GM06990 (cell line): ENCODE data around the gene TTR.

Source experiments
- DNase-seq: peaks from one replicate; pipeline ENCODE4 v3.0.0-alpha.2; 2011; ENCODE audit not compliant: insufficient read length; ENCODE audit errors: extremely low read depth
- H3K27me3 ChIP-seq: replicated peaks from 2 replicates; pipeline ENCODE4 v1.6.0; 2011; ENCODE audit warnings: low read length; ENCODE audit not compliant: control insufficient read depth, insufficient read depth
- H3K36me3 ChIP-seq: 2 replicates; pipeline ENCODE4 v1.5.1; 2011; ENCODE audit warnings: low read length; ENCODE audit not compliant: control insufficient read depth, insufficient read depth
- H3K4me3 ChIP-seq: replicated peaks from 2 replicates; pipeline ENCODE4 v1.5.1; 2011; ENCODE audit warnings: low read depth, mild to moderate bottlenecking, control low read depth, low read length
- CTCF ChIP-seq: IDR thresholded peaks from 2 replicates; pipeline ENCODE4 v1.5.1; 2011; ENCODE audit warnings: low read length, control low read depth, mild to moderate bottlenecking, inconsistent platforms; ENCODE audit not compliant: insufficient read depth, poor library complexity, severe bottlenecking

The TTR gene

GRCh38 chr18:31596081-31596872 lies 4.6 kb downstream of the TTR start:
- no peak overlapping the region for H3K4me3 ChIP-seq
- H3K27me3 ChIP-seq: no peaks in the 10 kb centered on the region
- no peak for TF ChIP-seq CTCF
- no peaks in the 10 kb centered on the region for H3K36me3 ChIP-seq
- no peak for DNase-seq

- no peak for DNase-seq
- no peaks in the 10 kb centered on the region for H3K27me3 ChIP-seq
- no peak for TF ChIP-seq CTCF
- no peak overlapping the region for H3K4me3 ChIP-seq
- H3K36me3 ChIP-seq: no peaks in the 10 kb centered on the region
These were observed 6.5 kb downstream of the TTR start for GRCh38 chr18:31598021-31598805.

DNA sequence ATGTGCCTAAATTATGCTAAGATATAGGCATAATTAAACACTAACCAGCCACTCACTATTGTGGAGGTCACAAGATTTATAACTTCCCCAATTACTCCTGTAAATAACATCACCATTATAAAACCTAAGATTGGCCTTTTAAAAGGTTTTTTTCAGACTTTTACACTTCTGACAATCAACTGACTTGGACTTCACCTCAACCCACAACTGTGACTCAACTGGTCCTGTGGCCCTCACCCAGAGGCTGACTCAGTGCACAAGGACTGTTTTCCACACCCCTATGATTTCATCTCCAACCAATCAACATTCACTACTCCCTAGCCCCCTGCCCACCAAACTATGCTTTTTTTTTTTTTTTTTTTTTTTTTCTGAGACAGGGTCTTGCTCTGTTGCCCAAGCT lies 11.6 kb downstream of the TTR start:
- Histone ChIP-seq H3K4me3 (no peak overlapping the region), H3K27me3 (no peaks in the 10 kb centered on the region), H3K36me3 (no peaks in the 10 kb centered on the region)
- no peak for TF ChIP-seq CTCF
- no peak for DNase-seq

DNA sequence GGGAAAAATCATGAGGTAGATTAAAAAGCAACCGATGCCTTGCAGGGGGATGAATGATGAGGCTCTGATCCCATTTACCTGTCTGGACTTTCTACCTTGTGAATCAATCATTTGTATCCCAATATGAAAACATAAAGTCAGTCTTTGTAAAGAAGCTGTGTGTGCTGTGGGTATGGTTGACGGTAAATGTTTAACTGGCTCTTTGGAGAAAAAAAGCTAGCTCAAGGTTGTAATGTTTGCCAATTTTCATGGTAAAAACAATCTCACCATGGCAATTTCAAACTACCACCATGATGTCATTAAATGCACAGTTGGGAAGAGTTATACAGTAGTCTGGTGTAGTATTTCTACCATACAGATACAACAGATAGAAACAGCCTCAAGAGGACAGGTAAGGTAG lies 14.6 kb downstream of the TTR start:
- Histone ChIP-seq H3K4me3 (no peak overlapping the region), H3K27me3 (no peaks in the 10 kb centered on the region), H3K36me3 (no peaks in the 10 kb centered on the region)
- DNase-seq: no peak
- no peak for TF ChIP-seq CTCF

DNA sequence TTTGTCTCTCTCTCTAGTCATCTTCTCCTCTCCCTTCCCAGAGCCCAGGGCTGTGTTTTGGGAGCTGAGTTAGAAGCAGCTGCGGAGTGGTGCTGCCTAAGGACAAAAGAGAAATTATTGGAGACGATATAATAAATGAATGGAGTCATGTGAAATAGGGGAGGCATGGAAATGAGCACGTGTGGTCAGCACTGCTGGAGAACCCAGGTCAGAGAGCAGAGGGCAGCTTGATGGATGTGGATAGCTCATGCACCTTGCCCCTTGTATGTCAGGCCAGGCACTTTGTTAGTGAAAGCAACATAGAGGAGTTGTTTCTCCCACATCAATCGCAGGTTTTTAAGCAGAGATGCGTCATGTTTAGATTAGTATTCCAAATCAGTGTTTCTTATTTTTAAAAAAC lies 15.7 kb downstream of the TTR start:
- no peak for DNase-seq
- H3K36me3 ChIP-seq: no peaks in the 10 kb centered on the region
- no peak for TF ChIP-seq CTCF
- no peaks in the 10 kb centered on the region for H3K27me3 ChIP-seq
- no peak overlapping the region for H3K4me3 ChIP-seq
